Measurements from ENCODE around the gene CISTR.
A peak's percentile ranks its signal among the peaks of the same experiment; 100 is the strongest.

CISTR gene

DNA sequence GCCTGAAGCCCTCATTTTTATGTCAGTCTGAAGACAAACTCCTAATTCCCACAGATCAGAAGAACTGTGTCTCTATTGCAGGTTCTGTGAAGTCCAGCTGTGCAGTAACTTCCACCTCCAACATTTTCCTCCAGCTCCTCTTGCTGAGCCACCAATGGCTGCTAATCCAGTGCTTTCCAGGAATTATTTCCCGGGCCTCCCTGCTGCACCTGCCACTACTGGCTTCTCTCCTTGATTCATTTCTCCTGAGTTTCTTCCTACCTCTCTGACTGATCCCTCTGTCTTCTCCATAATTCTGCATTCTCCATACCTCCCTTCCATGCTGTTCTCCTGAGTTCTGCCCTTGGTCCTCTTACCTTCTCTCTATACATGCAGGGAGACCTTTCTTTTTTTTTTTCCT lies 45.7 kb downstream of the CISTR start:
- TF ChIP-seq CTCF (IDR thresholded peaks at IDR 0.05; ENCODE audit: low read depth, low read length, poor library complexity, severe bottlenecking) (no peak), EZH2phosphoT487 (IDR thresholded peaks at IDR 0.05; ENCODE audit: borderline replicate concordance, low read length) (no peak)
- H3K4me2 ChIP-seq (ENCODE audit: low read length): no peak overlapping the region
- no peaks in the 10 kb centered on the region for H3F3A ChIP-seq (ENCODE audit: control insufficient read depth, insufficient read depth)
- no peaks in the 10 kb centered on the region for H3K36me3 ChIP-seq (ENCODE audit: control insufficient read depth, low read length)
- H4K20me1 ChIP-seq (ENCODE audit: control insufficient read depth, insufficient read depth, low read depth, low read length): no peaks in the 10 kb centered on the region
- H3K27me3 ChIP-seq (ENCODE audit: control insufficient read depth, low read length): peaks cover 63% of the 10 kb centered on the region
- H3K9me2 ChIP-seq (replicated peaks; ENCODE audit: control insufficient read depth, low read length): no peaks in the 10 kb centered on the region
- H3K27ac ChIP-seq (ENCODE audit: low read depth, low read length): no peak overlapping the region
- peaks cover 4% of the 10 kb centered on the region for H3K4me1 ChIP-seq (ENCODE audit: control insufficient read depth, low read length)
- no peaks in the 10 kb centered on the region for H3K9me3 ChIP-seq (ENCODE audit: control insufficient read depth, insufficient read depth, low read length)
- H3K4me3 ChIP-seq (ENCODE audit: low read length): no peak overlapping the region
- H3K79me2 ChIP-seq (ENCODE audit: control insufficient read depth, low read length): no peaks in the 10 kb centered on the region

DNA sequence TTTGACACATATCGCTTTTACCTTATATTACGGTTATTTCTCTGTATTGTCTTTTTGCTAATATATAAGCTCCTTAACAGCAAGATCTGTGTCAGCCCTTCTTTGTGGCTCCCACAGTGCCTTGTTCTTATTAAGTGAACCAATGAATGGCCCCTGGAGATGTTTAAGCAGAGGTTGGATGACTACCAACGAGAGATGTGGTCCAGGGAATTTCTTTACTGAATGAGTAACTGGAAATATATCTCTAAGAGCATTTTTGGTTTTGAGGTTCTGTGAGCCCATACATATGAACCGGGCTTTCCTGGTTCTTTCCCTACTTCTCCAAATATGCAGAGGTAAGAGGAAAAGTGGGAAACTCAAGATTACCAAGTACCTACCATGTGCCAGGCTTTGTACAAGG lies 48.0 kb downstream of the CISTR start:
- Histone ChIP-seq H3K4me2 (ENCODE audit: low read length) (no peak overlapping the region), H3K79me2 (ENCODE audit: control insufficient read depth, low read length) (no peaks in the 10 kb centered on the region), H3K4me1 (ENCODE audit: control insufficient read depth, low read length) (peaks cover 4% of the 10 kb centered on the region), H3K9me2 (replicated peaks; ENCODE audit: control insufficient read depth, low read length) (no peaks in the 10 kb centered on the region), H3K27ac (ENCODE audit: low read depth, low read length) (no peak overlapping the region), H3K36me3 (ENCODE audit: control insufficient read depth, low read length) (no peaks in the 10 kb centered on the region), H3K4me3 (ENCODE audit: low read length) (no peak overlapping the region), H3K9me3 (ENCODE audit: control insufficient read depth, insufficient read depth, low read length) (no peaks in the 10 kb centered on the region), H3F3A (ENCODE audit: control insufficient read depth, insufficient read depth) (no peaks in the 10 kb centered on the region), H4K20me1 (ENCODE audit: control insufficient read depth, insufficient read depth, low read depth, low read length) (no peaks in the 10 kb centered on the region), H3K27me3 (ENCODE audit: control insufficient read depth, low read length) (peaks cover 65% of the 10 kb centered on the region)
- TF ChIP-seq EZH2phosphoT487 (IDR thresholded peaks at IDR 0.05; ENCODE audit: borderline replicate concordance, low read length) (no peak), CTCF (IDR thresholded peaks at IDR 0.05; ENCODE audit: low read depth, low read length, poor library complexity, severe bottlenecking) (no peak)

- Histone ChIP-seq H3K9me3 (ENCODE audit: control insufficient read depth, insufficient read depth, low read length) (no peaks in the 10 kb centered on the region), H3F3A (ENCODE audit: control insufficient read depth, insufficient read depth) (no peaks in the 10 kb centered on the region), H3K9me2 (replicated peaks; ENCODE audit: control insufficient read depth, low read length) (no peaks in the 10 kb centered on the region), H3K36me3 (ENCODE audit: control insufficient read depth, low read length) (no peaks in the 10 kb centered on the region), H3K4me1 (ENCODE audit: control insufficient read depth, low read length) (peaks cover 9% of the 10 kb centered on the region), H3K79me2 (ENCODE audit: control insufficient read depth, low read length) (no peaks in the 10 kb centered on the region), H3K4me3 (ENCODE audit: low read length) (no peak overlapping the region), H3K27me3 (ENCODE audit: control insufficient read depth, low read length) (peaks cover 73% of the 10 kb centered on the region), H3K27ac (ENCODE audit: low read depth, low read length) (no peak overlapping the region), H4K20me1 (ENCODE audit: control insufficient read depth, insufficient read depth, low read depth, low read length) (no peaks in the 10 kb centered on the region), H3K4me2 (ENCODE audit: low read length) (no peak overlapping the region)
- TF ChIP-seq CTCF (IDR thresholded peaks at IDR 0.05; ENCODE audit: low read depth, low read length, poor library complexity, severe bottlenecking) (peak; percentile 91), EZH2phosphoT487 (IDR thresholded peaks at IDR 0.05; ENCODE audit: borderline replicate concordance, low read length) (no peak)
Observed at GRCh38 chr12:53701518-53702264, 50.1 kb downstream of the CISTR start.

All from DOHH2 (cell line).